Nephron progenitor cell (in vitro differentiated cells): ENCODE measurements around the gene FAM227A.

Source experiments
- DNase-seq: peaks from one replicate; pipeline ENCODE4 v3.0.0; 2021
- H3K27ac Mint-ChIP-seq: 2 replicates; pipeline ENCODE4 v1.8.0; 2021; ENCODE audit warnings: mild to moderate bottlenecking, moderate library complexity, mixed read lengths
- H3K27me3 Mint-ChIP-seq: 2 replicates; pipeline ENCODE4 v1.8.0; 2021; ENCODE audit warnings: mild to moderate bottlenecking, low read depth, mixed read lengths; ENCODE audit not compliant: poor library complexity
- H3K36me3 Mint-ChIP-seq: 2 replicates; pipeline ENCODE4 v1.8.0; 2021; ENCODE audit warnings: low read depth, mixed read lengths
- H3K4me1 Mint-ChIP-seq: 2 replicates; pipeline ENCODE4 v1.8.0; 2021; ENCODE audit warnings: mixed read lengths
- H3K4me3 Mint-ChIP-seq: 2 replicates; pipeline ENCODE4 v1.8.0; 2021; ENCODE audit warnings: mild to moderate bottlenecking, moderate library complexity, mixed read lengths
- H3K9me3 Mint-ChIP-seq: 2 replicates; pipeline ENCODE4 v1.8.0; 2021; ENCODE audit warnings: mild to moderate bottlenecking, moderate library complexity, mixed read lengths
- TF ChIP-seq, protein P1 (sequence below): fragments of 200-600 bp; sonication (generic); IDR thresholded peaks from 2 replicates; pipeline ENCODE4 v1.5.0; 2021; ENCODE audit warnings: antibody characterized with exemption

Gene FAM227A

DNA sequence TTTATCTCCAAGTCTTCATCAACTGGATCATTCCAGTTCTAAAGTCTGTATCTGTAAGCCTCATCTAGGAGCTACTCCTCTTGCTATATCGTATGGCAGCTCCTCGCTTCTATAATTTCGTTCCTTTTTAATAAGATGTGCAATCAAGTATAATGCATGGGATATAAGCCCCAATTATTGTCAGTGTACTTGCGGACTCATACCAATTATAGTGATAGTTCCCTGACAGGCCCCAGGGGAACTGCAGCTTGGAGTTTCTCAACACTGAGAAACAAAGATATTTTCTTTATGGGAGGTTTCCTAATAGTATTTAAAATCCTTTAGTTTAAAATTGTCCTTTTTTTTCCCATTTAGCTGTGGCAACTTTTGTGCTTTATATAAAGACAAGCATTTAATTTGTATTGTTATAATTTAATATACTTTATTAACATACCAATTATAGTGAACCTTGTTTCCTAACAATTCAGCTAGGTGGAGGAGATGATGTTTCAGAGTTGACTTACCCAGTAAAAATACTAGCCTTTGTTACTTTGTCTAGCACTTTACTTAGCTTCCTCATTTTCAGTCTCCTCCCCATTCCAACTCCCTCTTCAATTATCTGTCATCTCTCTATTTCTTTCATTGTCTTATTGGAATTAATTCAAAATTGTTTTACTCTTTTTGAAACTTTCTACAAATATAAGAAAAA lies 124.8 kb downstream of the FAM227A start:
- H3K4me1 Mint-ChIP-seq = no peaks in the 10 kb centered on the region
- DNase-seq = no peak
- H3K27me3 Mint-ChIP-seq = no peaks in the 10 kb centered on the region
- H3K4me3 Mint-ChIP-seq = no peak overlapping the region
- TF ChIP-seq, protein P1, sequence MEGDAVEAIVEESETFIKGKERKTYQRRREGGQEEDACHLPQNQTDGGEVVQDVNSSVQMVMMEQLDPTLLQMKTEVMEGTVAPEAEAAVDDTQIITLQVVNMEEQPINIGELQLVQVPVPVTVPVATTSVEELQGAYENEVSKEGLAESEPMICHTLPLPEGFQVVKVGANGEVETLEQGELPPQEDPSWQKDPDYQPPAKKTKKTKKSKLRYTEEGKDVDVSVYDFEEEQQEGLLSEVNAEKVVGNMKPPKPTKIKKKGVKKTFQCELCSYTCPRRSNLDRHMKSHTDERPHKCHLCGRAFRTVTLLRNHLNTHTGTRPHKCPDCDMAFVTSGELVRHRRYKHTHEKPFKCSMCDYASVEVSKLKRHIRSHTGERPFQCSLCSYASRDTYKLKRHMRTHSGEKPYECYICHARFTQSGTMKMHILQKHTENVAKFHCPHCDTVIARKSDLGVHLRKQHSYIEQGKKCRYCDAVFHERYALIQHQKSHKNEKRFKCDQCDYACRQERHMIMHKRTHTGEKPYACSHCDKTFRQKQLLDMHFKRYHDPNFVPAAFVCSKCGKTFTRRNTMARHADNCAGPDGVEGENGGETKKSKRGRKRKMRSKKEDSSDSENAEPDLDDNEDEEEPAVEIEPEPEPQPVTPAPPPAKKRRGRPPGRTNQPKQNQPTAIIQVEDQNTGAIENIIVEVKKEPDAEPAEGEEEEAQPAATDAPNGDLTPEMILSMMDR = no peak
- H3K9me3 Mint-ChIP-seq = no peaks in the 10 kb centered on the region
- H3K27ac Mint-ChIP-seq = peak overlapping the region; percentile 66
- H3K36me3 Mint-ChIP-seq = no peaks in the 10 kb centered on the region
